GM19324 (cell line): ENCODE results near the gene HTT.

ENCODE experiments used
- ATAC-seq: cut with Tn5 transposase; IDR thresholded peaks from one replicate; pipeline ENCODE4 v1.9.1; 2021; ENCODE audit warnings: mild to moderate bottlenecking, moderate library complexity; ENCODE audit not compliant: unreplicated experiment, low FRiP score

HTT gene

DNA sequence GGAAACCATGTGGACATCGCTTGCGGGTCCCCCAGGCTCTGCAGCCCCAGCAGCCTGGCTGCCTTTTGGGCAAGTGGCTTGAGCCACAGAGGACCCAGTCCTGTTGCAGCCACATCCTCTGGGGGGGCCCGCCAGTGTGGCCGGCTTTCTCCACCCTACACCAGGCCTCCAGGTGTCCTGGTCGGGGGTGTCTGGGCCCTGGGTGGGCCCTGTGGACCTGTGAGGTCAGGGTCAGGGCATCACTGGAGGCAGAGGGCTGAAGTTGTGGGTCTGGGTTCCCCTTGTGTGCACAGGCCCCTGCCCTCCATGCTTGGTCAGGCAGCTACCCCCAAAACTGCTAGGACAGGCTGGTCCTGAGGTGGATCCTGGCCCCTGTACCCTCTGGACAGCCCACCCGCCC, 171.2 kb downstream of the HTT start:
- no peak for ATAC-seq

DNA sequence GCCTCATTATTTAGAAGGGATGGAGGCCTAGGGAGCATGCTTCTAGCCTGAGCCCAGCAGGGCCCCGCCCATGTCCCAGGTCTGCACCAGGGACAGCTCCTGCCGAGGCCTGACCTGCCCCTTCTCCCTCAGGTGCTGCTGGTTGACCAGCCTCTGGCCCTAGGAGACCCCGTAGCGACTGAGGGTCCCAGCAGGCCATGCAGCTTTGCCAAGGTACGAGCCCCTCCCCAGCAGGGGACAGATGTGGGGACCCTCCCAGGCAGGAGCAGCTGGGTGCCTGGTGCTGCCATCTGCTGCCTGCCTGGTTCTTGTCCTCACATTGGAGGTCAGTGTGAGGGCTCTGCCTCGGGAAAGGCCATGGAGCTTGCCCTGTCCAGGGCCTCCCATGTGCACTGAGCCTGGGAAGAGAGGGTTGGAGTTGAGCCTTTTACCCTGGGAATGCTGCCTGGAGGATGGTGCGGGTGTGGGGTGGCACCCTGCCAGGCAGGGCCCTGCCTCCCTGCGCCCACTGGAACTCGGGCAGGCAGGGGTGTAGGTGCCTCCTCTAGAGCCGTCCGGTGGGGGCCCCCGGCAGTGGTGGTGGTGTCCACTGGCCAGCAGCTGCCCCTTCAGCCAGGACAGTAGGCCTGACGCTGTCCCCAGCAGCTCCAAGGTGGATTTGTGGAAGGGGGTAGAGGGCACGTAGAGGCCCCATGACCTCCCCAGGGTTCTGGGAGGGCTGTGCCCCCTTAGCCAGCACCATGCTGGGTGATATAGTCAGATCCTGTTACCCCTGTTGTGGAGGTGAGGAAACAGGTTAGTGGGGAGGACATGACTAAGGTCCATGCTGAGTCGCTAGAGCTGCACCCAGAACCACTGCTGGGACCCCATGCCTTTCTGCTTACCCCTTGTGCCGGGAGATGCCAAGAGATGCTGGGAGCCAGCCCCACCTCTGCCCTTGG, 172.2 kb downstream of the HTT start:
- no peak for ATAC-seq

DNA sequence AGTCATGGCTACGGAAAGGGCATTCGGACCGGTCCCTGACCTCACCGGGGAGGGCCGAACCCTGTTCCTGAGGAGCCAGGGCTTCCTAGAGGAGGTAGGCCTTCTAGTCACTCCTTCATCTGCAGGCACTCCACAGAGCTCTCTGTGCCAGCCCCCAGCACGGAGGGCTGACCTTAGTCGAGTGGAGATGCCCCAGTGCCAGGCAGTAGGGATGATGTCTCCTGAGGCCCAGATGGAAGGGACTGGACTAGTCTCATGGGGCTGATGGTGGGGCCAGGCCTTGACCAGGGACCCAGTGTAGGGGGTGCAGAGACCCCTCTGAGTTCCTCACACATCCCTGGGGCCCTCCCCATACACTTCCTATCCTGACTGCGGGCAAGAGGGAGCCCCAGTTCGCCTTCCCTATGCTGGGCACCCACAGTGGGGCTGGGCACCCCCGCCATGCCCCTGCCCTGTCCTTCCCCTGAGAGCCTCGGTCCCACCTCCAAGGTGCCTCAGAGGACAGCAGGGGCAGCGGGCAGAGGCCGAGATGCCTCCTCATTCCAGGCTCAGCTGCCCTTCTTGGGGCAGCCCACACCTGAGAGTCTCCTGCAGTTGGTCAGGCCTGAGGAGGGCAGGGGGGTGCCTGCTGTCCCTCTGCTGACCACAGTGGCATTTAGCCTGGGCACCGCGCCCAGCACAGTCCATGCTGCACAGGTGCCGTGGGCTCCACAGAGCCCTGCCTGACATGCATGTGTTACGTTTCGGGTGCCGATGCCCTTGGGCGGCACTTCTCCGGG, 173.1 kb downstream of the HTT start:
- no peak for ATAC-seq

DNA sequence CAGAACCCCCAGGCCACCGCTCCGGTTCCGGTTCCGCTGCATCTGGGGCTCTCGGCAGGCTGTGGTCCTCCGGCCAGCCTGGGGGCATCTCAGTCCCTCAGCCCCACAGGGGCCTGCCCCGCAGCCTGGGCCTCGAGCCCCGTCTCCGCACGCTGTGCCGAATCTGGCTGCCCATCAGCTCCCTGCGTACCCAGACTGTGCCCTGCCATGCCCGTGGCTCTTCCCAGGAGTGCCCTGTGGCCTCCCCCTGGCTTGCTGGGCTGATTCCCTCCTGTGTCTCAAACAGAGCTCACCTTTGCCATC, 173.6 kb downstream of the HTT start:
- no peak for ATAC-seq

DNA sequence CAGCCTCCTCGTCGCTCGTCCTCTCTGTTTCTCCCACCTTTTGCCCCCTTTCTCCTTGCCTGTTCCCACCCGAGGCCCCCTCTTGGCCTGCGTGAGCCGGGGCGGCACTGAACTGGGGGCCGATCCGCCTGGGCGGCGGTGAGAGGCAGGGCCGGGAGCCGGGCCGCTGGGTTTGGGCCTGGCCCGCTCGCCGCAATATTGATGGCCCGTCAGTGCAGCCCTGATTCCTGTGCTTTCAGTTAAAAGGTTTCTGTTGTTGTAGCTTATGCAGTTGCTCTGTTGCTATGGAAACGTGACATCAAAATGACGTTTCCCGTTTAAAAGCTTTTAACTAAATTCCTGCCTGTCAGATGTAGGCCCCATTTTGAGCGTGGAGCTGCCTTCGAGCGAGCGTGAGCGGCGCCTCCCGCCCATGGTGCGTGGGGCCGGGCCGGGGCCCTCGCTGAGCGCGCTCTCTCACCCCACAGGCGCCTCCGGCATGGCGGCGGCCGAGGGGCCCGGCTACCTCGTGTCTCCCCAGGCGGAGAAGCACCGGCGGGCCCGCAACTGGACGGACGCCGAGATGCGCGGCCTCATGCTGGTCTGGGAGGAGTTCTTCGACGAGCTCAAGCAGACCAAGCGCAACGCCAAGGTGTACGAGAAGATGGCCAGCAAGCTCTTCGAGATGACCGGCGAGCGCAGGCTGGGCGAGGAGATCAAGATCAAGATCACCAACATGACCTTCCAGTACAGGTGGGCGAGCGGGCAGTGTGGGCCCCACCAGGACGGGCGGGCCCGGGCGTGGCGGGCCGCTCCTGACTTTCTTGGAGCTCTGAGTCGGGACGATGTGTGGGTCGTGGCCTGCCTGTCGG, 174.6 kb downstream of the HTT start, which contains the start of gene MSANTD1:
TSS of gene MSANTD1 (plus strand) at position 349 of the 851 bp plus-strand sequence. CDS start at position 413, 64 bp downstream.
- no peak for ATAC-seq

DNA sequence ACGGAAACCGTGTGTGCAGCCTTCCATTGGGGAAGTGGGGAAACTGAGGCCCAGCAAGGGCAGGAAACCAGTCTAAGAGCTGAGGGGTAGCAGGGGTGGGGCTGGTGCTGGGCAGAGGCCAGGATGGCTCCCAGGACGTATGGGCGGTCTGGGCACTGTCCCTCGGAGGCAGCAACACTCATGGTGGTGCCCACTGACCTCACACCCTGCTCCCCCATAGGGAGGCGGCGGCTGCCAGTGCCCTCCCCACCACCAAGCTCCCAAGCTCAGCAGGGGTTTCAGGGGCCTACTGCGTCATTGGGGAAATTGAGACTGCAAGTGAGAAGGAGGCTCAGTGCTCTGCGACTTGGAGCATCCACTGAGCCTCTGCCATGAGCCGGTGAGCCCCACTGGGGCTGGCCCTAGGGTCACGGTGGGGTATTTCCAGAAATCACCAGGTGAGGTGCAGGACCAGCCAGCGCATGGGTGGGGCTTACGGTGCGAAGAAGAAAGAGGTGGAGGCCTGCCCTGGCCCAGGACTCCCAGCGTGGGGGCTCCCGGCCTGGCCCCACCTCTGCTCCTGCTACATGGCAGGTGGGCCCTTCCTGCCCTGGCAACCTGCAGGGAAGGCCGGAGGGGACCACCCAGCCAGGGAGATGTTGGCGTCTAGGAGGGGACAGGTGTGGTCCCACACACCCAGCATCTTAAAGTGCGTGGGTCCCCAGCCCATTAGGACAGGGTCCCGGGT, 175.4 kb downstream of the HTT start:
- ATAC-seq: no peak

DNA sequence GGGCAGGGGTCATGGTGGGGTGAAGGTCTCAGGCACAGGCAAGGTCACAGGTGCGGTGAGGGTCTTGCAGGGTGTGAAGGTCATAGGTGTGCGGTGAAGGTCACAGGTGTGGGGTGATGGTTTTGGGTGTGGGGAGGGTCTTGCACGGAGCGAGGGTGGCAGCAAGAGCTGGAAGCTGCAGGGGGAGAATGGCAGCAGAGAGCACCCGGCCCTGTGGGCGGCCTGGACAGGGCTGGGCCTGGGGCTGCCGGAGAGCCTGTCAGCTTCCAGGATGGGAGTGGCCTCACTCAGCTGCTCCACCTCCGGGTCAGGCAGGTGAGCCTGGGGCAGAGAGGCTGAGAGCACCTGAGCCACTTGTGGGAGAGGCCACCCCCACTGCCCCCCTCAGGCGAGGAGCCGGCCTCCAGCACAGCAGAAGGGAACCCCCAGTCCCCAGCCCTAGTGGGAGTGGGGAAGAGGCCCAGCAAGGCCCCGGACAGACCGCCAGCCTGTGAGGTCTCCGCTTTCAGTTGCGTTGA, 176.0 kb downstream of the HTT start:
- no peak for ATAC-seq

DNA sequence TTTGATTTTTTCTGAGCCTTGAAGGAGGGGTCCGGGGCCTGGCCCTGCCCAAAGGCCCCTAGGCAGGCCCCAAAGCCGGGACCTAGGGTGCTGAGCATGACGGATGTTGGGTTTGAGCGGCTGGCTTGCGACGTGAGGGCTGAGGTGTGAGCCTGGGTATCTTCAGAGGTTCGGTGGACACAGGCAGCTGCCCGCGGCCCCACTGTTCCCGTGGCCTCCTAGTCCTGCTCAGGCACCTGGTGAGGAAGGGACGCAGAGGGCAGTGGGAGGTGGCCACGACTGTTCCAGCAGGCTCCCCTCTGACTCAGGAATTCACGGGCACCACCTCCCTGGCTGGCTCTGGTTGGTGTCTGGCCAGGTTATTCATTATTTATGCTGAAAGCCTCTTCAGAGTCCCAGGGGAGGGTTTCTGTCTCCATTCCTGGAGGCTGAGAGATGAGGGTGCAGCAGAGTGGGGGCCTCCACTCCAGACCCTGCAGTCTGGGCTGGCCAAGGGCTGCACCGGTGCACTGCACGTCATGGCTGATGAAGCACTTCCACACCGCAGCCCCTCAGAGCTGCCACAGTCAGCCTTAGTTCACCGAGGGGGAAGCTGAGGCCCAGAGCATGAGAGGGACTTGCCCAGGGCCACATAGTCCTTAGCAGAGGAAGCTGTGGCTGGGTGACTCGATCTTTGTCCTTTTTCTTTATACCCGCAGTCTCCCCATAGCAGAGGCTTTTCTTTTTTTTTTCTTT, 176.6 kb downstream of the HTT start:
- ATAC-seq: no peak

DNA sequence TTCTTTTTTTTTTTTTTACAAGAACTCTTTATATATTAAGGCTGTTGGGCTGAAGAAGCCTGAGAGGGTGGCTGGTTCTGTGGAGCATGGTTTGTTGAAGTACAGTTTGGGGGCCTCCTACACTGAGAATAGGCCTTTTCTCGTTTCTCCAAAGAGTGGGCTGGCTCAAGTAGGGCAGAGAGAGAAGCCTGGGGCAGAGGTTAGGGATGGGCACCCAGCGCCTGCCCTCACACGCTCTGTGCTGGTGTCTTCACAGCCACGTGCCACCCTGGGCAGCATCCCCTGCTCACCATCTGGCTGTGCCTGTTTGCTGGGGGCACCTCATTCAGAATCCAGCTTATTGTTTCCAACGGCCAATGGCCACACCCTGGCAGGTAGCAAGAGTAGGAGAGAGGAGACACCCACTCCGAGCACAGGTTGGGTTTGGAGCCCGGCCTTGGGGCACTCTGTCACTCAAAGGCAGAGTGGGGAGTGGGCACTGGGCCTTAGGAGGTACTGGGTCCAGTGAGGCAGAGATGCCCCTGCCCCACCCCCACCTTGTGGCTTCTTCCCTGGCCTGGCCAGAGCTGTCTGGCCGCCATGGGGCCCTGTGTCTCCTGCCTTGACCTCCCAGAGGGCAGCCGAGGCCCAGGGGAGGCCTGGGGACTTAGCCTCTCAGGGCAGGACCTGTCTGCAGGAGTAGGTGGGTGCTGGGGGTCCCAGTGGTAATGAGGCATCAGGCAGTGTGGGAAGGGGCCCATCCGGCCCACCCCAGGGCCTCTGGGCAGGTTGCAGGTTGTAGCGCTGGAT, 177.4 kb downstream of the HTT start:
- ATAC-seq: no peak

DNA sequence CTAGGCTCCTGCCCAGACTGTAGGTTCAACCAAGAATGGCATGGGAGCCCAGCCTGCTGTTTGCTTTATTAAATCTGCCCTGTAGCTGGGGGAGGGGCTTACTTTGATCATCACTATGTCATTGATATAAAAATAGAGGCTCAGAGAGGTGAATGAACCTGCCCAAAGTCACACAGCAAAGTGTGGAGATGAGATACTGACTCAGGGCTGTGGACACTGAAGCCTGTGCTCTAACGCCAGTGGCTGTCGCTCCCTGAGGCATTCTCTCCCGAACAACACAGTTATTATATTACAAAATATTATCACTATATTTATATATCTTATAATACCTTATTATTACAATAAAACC, 178.0 kb downstream of the HTT start:
- ATAC-seq: no peak

DNA sequence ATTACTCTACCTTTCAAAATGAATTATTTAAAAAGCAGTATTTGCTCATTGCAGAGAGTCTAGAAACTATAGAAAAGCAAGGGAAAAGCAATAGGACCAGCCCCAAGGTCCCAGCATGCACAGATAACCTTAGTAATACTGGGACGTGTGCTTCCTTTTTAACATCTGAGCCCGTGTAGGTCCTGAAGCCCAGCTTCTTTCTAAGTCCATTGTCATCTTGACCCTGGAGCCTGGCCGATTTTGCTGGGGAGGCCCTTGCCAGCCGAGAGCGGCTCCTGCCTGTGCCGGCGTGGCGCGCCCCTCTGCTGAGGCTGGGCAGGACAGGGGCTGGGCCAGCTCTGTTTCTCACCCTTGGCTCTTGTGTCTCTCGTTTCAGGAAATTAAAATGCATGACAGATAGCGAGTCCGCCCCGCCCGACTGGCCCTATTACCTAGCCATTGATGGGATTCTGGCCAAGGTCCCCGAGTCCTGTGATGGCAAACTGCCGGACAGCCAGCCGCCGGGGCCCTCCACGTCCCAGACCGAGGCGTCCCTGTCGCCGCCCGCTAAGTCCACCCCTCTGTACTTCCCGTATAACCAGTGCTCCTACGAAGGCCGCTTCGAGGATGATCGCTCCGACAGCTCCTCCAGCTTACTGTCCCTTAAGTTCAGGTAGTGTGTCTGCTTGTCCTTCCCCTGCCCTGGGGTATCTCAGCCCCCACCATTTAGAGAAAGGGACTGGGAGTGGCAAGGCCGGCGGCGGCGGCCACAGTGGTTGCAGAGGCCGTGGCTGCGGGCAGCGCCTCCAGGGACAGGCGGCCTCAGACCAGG, 178.6 kb downstream of the HTT start:
- no peak for ATAC-seq

DNA sequence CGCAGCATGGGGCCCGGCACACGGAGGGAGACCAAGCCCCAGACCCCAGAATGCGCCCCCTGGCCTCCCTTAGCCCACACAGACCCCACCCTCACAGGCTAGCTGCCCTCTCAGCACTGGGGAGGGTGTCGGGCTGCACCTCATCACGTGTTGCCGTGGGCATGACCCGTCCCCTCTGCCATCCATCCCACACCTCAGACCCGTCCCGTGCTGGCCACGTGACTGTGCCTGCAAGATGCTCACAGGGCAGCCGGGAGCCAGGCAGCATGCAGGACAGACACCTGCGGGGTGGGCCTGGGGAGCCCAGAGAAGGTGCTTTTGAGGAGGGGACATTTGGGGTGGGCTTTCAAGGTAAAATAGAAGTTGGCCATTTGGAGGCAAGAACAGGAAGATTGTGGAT, 179.3 kb downstream of the HTT start:
- no peak for ATAC-seq

DNA sequence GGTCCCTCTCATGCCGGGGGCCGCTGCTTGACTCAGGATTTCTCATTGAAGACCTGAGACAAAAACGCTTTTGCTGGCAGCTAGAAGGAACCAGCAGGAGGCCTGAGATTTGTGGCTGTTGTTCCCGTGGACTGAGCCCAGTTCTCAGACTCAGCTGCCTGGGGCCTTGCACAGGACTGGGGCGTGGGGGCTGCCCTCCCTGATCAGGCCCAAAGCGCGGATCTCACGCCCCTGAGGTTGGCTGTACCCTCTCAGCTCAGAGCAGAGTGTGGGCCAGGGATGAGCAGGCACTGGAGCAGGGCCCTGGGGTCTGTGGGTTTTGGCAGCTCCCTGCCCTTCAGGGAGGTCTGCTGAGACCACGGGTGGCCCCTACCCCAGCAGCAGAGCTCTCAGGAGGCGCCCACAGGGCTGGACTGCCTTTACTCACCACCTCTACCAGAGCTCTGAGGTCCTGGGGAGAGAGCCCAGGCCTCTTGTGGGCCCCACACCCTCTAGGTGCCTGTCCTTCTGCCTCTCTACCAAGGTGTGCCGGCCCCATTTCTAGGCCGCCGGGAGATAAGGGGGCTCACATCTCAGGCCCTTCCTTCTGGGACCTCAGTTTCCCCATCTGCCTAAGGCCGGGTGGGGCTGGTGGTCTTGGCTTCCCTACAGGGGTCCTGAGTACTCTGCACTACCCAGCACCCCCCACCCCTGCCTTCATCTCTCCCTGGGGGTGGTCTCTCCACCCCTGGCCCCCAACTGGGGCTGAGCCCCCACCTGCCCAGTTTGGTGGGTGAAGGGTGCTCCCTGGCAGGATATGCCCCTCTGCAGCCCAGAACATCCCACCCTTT, 180.0 kb downstream of the HTT start:
- ATAC-seq: no peak

DNA sequence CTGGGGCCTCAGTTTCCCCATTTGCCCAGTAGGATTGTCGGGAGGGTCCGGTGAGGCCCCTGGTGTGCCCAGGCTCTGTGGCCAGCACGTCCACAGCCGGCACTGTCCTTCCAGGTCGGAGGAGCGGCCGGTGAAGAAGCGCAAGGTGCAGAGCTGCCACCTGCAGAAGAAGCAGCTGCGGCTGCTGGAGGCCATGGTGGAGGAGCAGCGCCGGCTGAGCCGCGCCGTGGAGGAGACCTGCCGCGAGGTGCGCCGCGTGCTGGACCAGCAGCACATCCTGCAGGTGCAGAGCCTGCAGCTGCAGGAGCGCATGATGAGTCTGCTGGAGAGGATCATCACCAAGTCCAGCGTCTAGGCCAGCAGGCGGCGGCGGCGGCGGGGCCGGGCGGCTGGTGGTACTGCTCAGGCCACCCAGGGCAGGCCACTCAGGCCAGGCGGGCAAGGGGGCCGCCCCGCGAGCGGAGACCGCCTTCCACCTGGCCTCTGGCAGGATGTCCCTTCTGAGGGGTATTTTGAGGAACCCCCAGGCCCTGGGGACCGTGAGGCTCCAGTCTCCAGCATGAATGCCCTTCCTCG, 181.2 kb downstream of the HTT start:
- ATAC-seq: no peak

DNA sequence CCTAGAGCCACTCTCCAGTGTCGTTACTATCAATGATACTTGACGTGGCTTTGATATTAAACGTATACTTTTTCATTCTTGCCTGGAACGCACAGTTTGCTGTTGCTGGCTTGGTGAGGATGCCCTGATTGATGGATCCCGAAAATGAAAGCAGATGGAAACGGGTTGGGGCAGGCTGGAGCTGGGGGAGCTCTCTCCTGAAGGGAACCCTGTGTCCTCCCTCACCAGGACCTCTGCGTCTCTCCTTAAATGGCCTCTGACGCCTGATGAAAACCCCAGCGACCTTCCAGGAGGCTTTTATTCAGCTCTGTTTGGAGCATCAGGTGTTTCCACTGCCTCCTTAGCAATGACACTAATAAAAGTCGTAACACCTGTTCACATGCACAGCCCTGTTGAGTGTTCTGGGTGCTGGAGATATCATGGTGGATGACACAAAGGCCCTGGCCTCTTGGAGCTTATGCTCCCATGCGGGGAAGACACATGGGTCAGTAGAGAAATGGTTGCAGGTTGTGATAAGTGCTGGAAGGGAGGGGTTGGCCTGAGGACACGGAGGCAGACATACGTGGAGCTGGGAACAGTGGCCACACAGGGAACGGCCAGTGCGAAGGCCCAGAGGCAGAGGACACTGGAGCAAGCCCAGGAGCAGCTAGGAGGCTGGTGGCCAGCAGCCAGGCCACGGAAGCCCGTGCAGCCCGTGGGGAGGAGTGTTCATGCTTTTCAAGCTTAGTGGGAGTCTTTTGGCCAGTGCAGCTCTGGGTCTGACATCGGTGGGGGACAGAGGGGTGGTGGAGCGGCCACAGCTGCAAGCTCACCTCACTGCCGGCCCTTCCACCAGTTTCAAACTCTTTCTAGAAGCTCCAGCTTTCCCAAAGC, 182.0 kb downstream of the HTT start:
- no peak for ATAC-seq

DNA sequence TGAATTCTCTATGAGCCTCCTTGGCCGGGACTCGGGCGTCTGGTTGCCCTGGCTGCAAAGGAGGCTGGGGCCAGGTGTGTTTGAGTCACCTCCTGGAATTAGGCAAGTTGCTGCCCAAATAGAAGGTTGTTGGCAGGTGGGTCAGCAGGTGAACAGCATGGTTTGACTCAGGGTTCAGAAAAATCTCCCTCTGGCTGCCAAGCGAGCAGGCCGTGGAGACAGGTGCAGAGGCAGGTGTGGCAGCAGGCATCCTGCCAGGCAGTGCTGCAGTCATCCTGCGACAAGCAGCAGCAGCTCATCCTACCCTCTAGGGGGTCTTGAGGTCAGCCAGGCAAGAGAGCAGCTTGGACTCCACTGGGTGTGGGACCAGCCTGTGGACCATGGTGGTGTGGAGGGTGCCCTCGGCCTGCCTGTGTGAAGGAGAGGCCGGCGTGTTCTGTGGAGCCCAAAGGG, 182.6 kb downstream of the HTT start:
- ATAC-seq: no peak
